Osteoblast (primary cell): ENCODE data around the gene INO80B. TPM values are rescaled to one million over a fixed set of nuclear protein-coding genes. Genes with fewer than 3 reads are reported as not detected.

Experiments used
- DNase-seq: peaks from one replicate; pipeline ENCODE4 v3.0.0; 2011; ENCODE audit warnings: low spot score, mixed read lengths; ENCODE audit not compliant: insufficient read length; ENCODE audit errors: missing footprints
- H2AFZ ChIP-seq: 2 replicates; pipeline ENCODE4 v1.6.0; 2011; ENCODE audit warnings: mild to moderate bottlenecking, low read length
- H3K27ac ChIP-seq: 2 replicates; pipeline ENCODE4 v1.5.1; 2011; ENCODE audit warnings: mild to moderate bottlenecking, low read depth, low read length, moderate library complexity
- H3K27me3 ChIP-seq: 2 replicates; pipeline ENCODE4 v1.6.0; 2012; ENCODE audit warnings: mild to moderate bottlenecking, control low read depth, inconsistent platforms, low read length, moderate library complexity; ENCODE audit not compliant: insufficient read depth
- H3K36me3 ChIP-seq: 2 replicates; pipeline ENCODE4 v1.5.1; 2011; ENCODE audit warnings: mild to moderate bottlenecking, low read length, control low read depth, moderate library complexity; ENCODE audit not compliant: insufficient read depth
- H3K4me1 ChIP-seq: 2 replicates; pipeline ENCODE4 v1.5.1; 2011; ENCODE audit warnings: mild to moderate bottlenecking, low read length, control low read depth, moderate library complexity; ENCODE audit not compliant: insufficient read depth
- H3K4me2 ChIP-seq: 2 replicates; pipeline ENCODE4 v1.6.0; 2011; ENCODE audit warnings: mild to moderate bottlenecking, low read length; ENCODE audit not compliant: insufficient read depth
- H3K4me3 ChIP-seq: fragments of 200-600 bp; sonication (generic); 3 replicates; pipeline ENCODE4 v1.5.1; 2012; ENCODE audit warnings: mild to moderate bottlenecking, low read length, inconsistent platforms; ENCODE audit not compliant: insufficient read depth
- H3K79me2 ChIP-seq: 2 replicates; pipeline ENCODE4 v1.6.0; 2012; ENCODE audit warnings: mild to moderate bottlenecking, low read length, control low read depth, inconsistent platforms; ENCODE audit not compliant: insufficient read depth
- H3K9me3 ChIP-seq: 2 replicates; pipeline ENCODE4 v1.5.1; 2011; ENCODE audit warnings: low read depth, low read length, control low read depth
- H4K20me1 ChIP-seq: 2 replicates; pipeline ENCODE4 v1.6.0; 2012; ENCODE audit warnings: mild to moderate bottlenecking, low read length, control low read depth; ENCODE audit not compliant: insufficient read depth
- CTCF ChIP-seq: IDR thresholded peaks from 2 replicates; pipeline ENCODE4 v1.5.1; 2011; ENCODE audit warnings: mild to moderate bottlenecking, low read depth, low read length, moderate library complexity; ENCODE audit errors: extremely low read depth
- total RNA-seq: library from RNA; depleted of rRNA; stranded (reverse); fragments of >200 nt; gene quantifications from 2 replicates; pipeline ENCODE4 v1.2.3, GENCODE V29; 2012

INO80B gene
- total RNA-seq, 1 donor = 15.9 TPM

GRCh38 chr2:74436111-74436805 lies 18.6 kb upstream of the INO80B start:
- H3K4me2 ChIP-seq = no peak overlapping the region
- no peaks in the 10 kb centered on the region for H3K9me3 ChIP-seq
- H4K20me1 ChIP-seq = peaks cover 5% of the 10 kb centered on the region
- no peak overlapping the region for H3K27ac ChIP-seq
- peak; percentile 76 for DNase-seq
- H2AFZ ChIP-seq = no peak overlapping the region
- H3K4me3 ChIP-seq = no peak overlapping the region
- peaks cover 13% of the 10 kb centered on the region for H3K4me1 ChIP-seq
- TF ChIP-seq CTCF = no peak
- peaks cover 26% of the 10 kb centered on the region for H3K79me2 ChIP-seq
- H3K27me3 ChIP-seq = peaks cover 4% of the 10 kb centered on the region
- H3K36me3 ChIP-seq = peaks cover 4% of the 10 kb centered on the region

- H3K79me2 ChIP-seq = peaks cover 26% of the 10 kb centered on the region
Observed at GRCh38 chr2:74436848-74437695, 17.8 kb upstream of the INO80B start.

DNA sequence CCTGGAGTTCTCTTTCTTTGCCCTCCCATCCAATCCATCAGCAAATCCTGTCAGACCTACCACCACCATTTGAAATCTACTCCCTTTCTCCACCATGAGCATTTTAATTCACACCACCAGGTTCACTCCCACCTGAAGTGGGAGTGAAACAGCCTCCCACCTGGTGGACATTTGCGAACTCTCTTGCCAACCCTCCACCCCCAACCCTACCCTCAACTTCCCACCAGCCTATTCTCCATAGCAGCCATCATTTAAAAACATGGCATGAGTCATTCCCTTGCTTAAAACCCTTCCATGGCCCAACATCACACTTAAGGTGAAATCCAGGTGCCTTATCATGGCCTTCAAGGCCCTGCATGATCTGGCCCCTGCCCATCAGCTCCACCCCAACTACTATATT lies 16.6 kb upstream of the INO80B start:
- peaks cover 13% of the 10 kb centered on the region for H3K4me1 ChIP-seq
- H3K4me2 ChIP-seq = no peak overlapping the region
- TF ChIP-seq CTCF = no peak
- no peaks in the 10 kb centered on the region for H3K36me3 ChIP-seq
- peaks cover 26% of the 10 kb centered on the region for H3K79me2 ChIP-seq
- no peak overlapping the region for H2AFZ ChIP-seq
- no peaks in the 10 kb centered on the region for H3K9me3 ChIP-seq
- H3K4me3 ChIP-seq = no peak overlapping the region
- peaks cover 5% of the 10 kb centered on the region for H4K20me1 ChIP-seq
- H3K27me3 ChIP-seq = peaks cover 16% of the 10 kb centered on the region
- H3K27ac ChIP-seq = no peak overlapping the region
- DNase-seq = peak; percentile 61

More at GRCh38 chr2:74436848-74437695, 17.8 kb upstream of the INO80B start:
- Histone ChIP-seq H3K4me3 (no peak overlapping the region), H4K20me1 (peaks cover 5% of the 10 kb centered on the region), H3K27ac (no peak overlapping the region), H3K4me1 (peaks cover 13% of the 10 kb centered on the region), H2AFZ (no peak overlapping the region), H3K4me2 (no peak overlapping the region), H3K36me3 (no peaks in the 10 kb centered on the region), H3K27me3 (peaks cover 11% of the 10 kb centered on the region), H3K9me3 (no peaks in the 10 kb centered on the region)
- TF ChIP-seq CTCF = no peak
- DNase-seq = peak; percentile 71

DNA sequence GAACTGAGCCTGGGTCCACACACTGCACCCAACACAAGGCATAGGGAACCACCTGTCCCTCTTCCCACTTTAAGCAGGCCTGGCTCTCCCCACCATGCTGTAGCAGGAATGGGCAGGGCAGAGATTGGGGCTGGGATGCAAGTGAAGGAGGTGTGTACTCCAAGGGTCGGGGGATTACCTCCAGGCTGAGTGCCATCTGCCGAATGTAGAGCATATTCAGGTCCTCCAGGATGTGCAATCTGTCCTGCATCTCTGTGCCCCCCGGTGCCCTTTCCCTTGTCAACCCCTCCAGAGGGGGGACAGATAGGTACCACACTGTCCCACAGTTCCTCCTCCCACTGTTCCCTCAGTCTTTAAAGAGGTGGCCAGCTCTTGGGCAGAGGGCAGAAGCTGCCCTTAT lies 15.5 kb upstream of the INO80B start:
- Histone ChIP-seq H4K20me1 (peaks cover 5% of the 10 kb centered on the region), H3K36me3 (no peaks in the 10 kb centered on the region), H3K27ac (peak overlapping the region; percentile 50), H3K4me1 (peaks cover 19% of the 10 kb centered on the region), H2AFZ (peak overlapping the region; percentile 91), H3K9me3 (no peaks in the 10 kb centered on the region), H3K4me2 (peak overlapping the region; percentile 95), H3K4me3 (peak overlapping the region; percentile 79), H3K27me3 (peaks cover 16% of the 10 kb centered on the region), H3K79me2 (peaks cover 26% of the 10 kb centered on the region)
- no peak for DNase-seq
- TF ChIP-seq CTCF = no peak
